Stimulated activated CD8-positive, alpha-beta memory T cell treated with anti-CD3 and anti-CD28 coated beads, Interleukin-7, amount 100 ng/mL, for 4 hours (primary cell): ENCODE measurements around the gene GRM8.

Source experiments
- DNase-seq, 2 donors: peaks; one replicate each; pipeline ENCODE4 v3.0.0-alpha.2; 2020; ENCODE audit warnings: low read depth in 2 of 2

Gene GRM8

GRCh38 chr7:127034186-127034806, 218.4 kb downstream of the GRM8 start:
- DNase-seq: no peak

GRCh38 chr7:127029823-127030222, 222.9 kb downstream of the GRM8 start:
- no peak for DNase-seq

- no peak for DNase-seq
Measured at GRCh38 chr7:127021857-127022256, 230.9 kb downstream of the GRM8 start.

- no peak for DNase-seq
Measured at GRCh38 chr7:127021019-127021738, 231.6 kb downstream of the GRM8 start.

GRCh38 chr7:127018889-127019288, 233.9 kb downstream of the GRM8 start:
- DNase-seq: no peak

GRCh38 chr7:127017196-127017595, 235.5 kb downstream of the GRM8 start:
- DNase-seq: no peak

- no peak for DNase-seq
Measured at GRCh38 chr7:127000725-127001124, 252.0 kb downstream of the GRM8 start.

- no peak for DNase-seq
Measured at GRCh38 chr7:126996659-126997058, 256.1 kb downstream of the GRM8 start.

- no peak for DNase-seq
Measured at GRCh38 chr7:126993626-126994213, 259.0 kb downstream of the GRM8 start.

- DNase-seq: no peak
Measured at GRCh38 chr7:126988022-126988421, 264.7 kb downstream of the GRM8 start.

GRCh38 chr7:126979722-126980121, 273.0 kb downstream of the GRM8 start:
- DNase-seq: no peak

GRCh38 chr7:126978865-126979264, 273.9 kb downstream of the GRM8 start:
- DNase-seq: no peak

GRCh38 chr7:126973066-126973465, 279.7 kb downstream of the GRM8 start:
- no peak for DNase-seq

- no peak for DNase-seq
Measured at GRCh38 chr7:126972571-126972970, 280.2 kb downstream of the GRM8 start.

- DNase-seq: no peak
Measured at GRCh38 chr7:126959649-126960048, 293.1 kb downstream of the GRM8 start.

GRCh38 chr7:126958367-126958766, 294.4 kb downstream of the GRM8 start:
- DNase-seq: no peak

- no peak for DNase-seq
Measured at GRCh38 chr7:126957443-126957842, 295.3 kb downstream of the GRM8 start.

- no peak for DNase-seq
Measured at GRCh38 chr7:126953461-126953860, 299.3 kb downstream of the GRM8 start.

GRCh38 chr7:126948664-126949063, 304.1 kb downstream of the GRM8 start:
- DNase-seq: no peak

- DNase-seq: no peak
Measured at GRCh38 chr7:126940723-126941307, 311.9 kb downstream of the GRM8 start.

GRCh38 chr7:126937171-126937570, 315.6 kb downstream of the GRM8 start:
- DNase-seq: no peak

- DNase-seq: no peak
Measured at GRCh38 chr7:126931581-126931980, 321.2 kb downstream of the GRM8 start.

- DNase-seq: no peak
Measured at GRCh38 chr7:126930166-126930565, 322.6 kb downstream of the GRM8 start.
